PC-3 (cell line): ENCODE measurements around the gene ARHGAP6. TPM values are rescaled to one million over a fixed set of nuclear protein-coding genes. Genes with fewer than 3 reads are reported as not detected.
A peak's percentile ranks its signal among the peaks of the same experiment; 100 is the strongest.

Experiments used
- ATAC-seq: fragments of 200-7000 bp; cut with Tn5 transposase; 2 replicates; pipeline ENCODE4 v1.9.1; 2020; ENCODE audit warnings: mild to moderate bottlenecking, moderate library complexity
- BruUV-seq: library from RNA; stranded (reverse); fragments of 400-500 nt; replicated peaks from 2 replicates; lab custom pipeline; 2021; lab: Mats Ljungman, UMichigan
- CTCF ChIA-PET: fragments of 300-600 bp; sonication (Branson Sonifier 250); formaldehyde crosslinking; loops from one replicate; lab custom pipeline; 2022; ENCODE audit warnings: antibody characterized with exemption; lab: Charles Lee
- POLR2A ChIA-PET: fragments of 300-600 bp; sonication (Branson Sonifier 250); formaldehyde crosslinking; loops from one replicate; lab custom pipeline; 2022; ENCODE audit warnings: antibody characterized with exemption; ENCODE audit not compliant: unreplicated experiment; lab: Charles Lee
- DNase-seq: peaks from one replicate; pipeline ENCODE4 v3.0.0-alpha.2; 2015
- H2AFZ ChIP-seq: fragments of 300-600 bp; sonication (generic); 2 replicates; pipeline ENCODE4 v1.6.0; 2016; ENCODE audit warnings: antibody characterized with exemption, low read length
- H3F3A ChIP-seq: fragments of 300-600 bp; sonication (generic); one replicate; pipeline ENCODE4 v1.6.0; 2017; ENCODE audit warnings: antibody characterized with exemption, low read length, control low read depth, mild to moderate bottlenecking; ENCODE audit not compliant: unreplicated experiment
- H3K27ac ChIP-seq: fragments of 300-600 bp; sonication (generic); 2 replicates; pipeline ENCODE4 v1.5.1; 2016; ENCODE audit warnings: mild to moderate bottlenecking, low read length
- H3K27me3 ChIP-seq: fragments of 300-600 bp; sonication (generic); 2 replicates; pipeline ENCODE4 v1.6.1; 2016; ENCODE audit warnings: low read length, mixed read lengths
- H3K36me3 ChIP-seq: fragments of 300-600 bp; sonication (generic); 2 replicates; pipeline ENCODE4 v1.6.1; 2016; ENCODE audit warnings: low read depth, mixed run types, low read length, mixed read lengths
- H3K4me1 ChIP-seq: fragments of 300-600 bp; sonication (generic); 2 replicates; pipeline ENCODE4 v1.5.1; 2016; ENCODE audit warnings: low read length; ENCODE audit not compliant: insufficient read depth
- H3K4me2 ChIP-seq: fragments of 300-600 bp; sonication (generic); 2 replicates; pipeline ENCODE4 v1.6.0; 2016; ENCODE audit warnings: low read length
- H3K4me3 ChIP-seq: fragments of 300-600 bp; sonication (generic); 2 replicates; pipeline ENCODE4 v1.5.1; 2016; ENCODE audit warnings: mild to moderate bottlenecking, low read length, mixed read lengths
- H3K79me2 ChIP-seq: fragments of 300-600 bp; sonication (generic); 2 replicates; pipeline ENCODE4 v1.6.1; 2017; ENCODE audit warnings: low read length, mixed read lengths
- H3K9ac ChIP-seq: fragments of 300-600 bp; sonication (generic); 2 replicates; pipeline ENCODE4 v1.6.0; 2016; ENCODE audit warnings: mild to moderate bottlenecking, low read length
- H3K9me2 ChIP-seq: fragments of 300-600 bp; sonication (generic); replicated peaks from 2 replicates; pipeline ENCODE4 v1.6.1; 2016; ENCODE audit warnings: mixed run types, low read length, mixed read lengths
- H3K9me3 ChIP-seq: fragments of 300-600 bp; sonication (generic); 2 replicates; pipeline ENCODE4 v1.6.1; 2016; ENCODE audit warnings: low read length, mixed read lengths
- H4K20me1 ChIP-seq: fragments of 300-600 bp; sonication (generic); 2 replicates; pipeline ENCODE4 v1.6.1; 2016; ENCODE audit warnings: low read length, mixed read lengths
- EZH2 ChIP-seq: fragments of 300-600 bp; sonication (generic); IDR thresholded peaks from one replicate; pipeline ENCODE4 v1.6.1; 2017; ENCODE audit warnings: antibody characterized with exemption, mild to moderate bottlenecking, low read length; ENCODE audit not compliant: unreplicated experiment
- EZH2phosphoT487 ChIP-seq: fragments of 300-600 bp; sonication (generic); IDR thresholded peaks from 2 replicates; pipeline ENCODE4 v1.6.1; 2018; ENCODE audit warnings: mild to moderate bottlenecking, antibody characterized with exemption, low read length, borderline replicate concordance
- intact Hi-C: fragments of 100-400 bp; cut with micrococcal nuclease; formaldehyde crosslinking; loops from 2 replicates; pipeline ENCODE4 v1.9.0; 2023
- total RNA-seq: library from RNA; depleted of rRNA; stranded (reverse); fragments of >200 nt; gene quantifications from 2 replicates; pipeline ENCODE4 v1.2.3, GENCODE V29; 2014
- TF ChIP-seq, protein P1 (sequence below): fragments of 300-600 bp; sonication (generic); conservative IDR thresholded peaks from 2 replicates; pipeline ENCODE4 v1.5.1; 2017; ENCODE audit warnings: antibody characterized with exemption, low read depth, mild to moderate bottlenecking, low read length

The ARHGAP6 gene
- total RNA-seq, 1 experiment from 2014 or later = 2.8 TPM

DNA sequence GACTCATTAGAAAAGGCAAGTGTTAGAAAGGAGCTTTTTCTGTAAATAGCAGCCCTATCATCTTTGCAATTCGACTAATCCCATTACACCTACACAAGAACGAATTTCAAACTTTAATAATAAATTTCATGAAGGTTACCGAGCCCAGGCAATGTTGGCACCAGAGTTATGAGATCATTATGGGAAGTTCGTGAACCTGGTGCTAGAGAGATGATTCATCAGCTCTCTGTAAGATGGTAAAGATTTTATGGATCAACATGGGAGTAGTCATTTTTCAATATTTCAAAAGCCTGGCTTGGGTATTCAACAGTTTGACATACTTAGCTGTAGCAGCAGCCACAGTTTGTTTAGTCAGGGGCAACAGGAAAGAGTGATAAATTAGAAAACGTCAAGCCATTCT, 336.7 kb downstream of the ARHGAP6 start:
- ChIA-PET CTCF (interaction anchor here (0.5 kb wide), 1 partner anchor 187 kb away, joined by 4 read pairs; no protein-coding TSS in a partner anchor), POLR2A (no interaction called here)
- no peak overlapping the region for H2AFZ ChIP-seq
- ATAC-seq (peak; percentile 79), DNase-seq (peak; percentile 70)
- H3K27ac ChIP-seq = peak overlapping the region; percentile 69
- H3K4me2 ChIP-seq = peak overlapping the region; percentile 52
- H3K9ac ChIP-seq = peak overlapping the region; percentile 20; the same call in 1 of the 2 replicates
- no peak overlapping the region for H3K4me3 ChIP-seq
- H3F3A ChIP-seq = no peaks in the 10 kb centered on the region
- H3K9me3 ChIP-seq = no peaks in the 10 kb centered on the region
- no peaks in the 10 kb centered on the region for H4K20me1 ChIP-seq
- no peaks in the 10 kb centered on the region for H3K36me3 ChIP-seq
- H3K9me2 ChIP-seq = no peaks in the 10 kb centered on the region
- H3K79me2 ChIP-seq = no peaks in the 10 kb centered on the region
- no TSS peak for BruUV-seq
- H3K27me3 ChIP-seq = no peaks in the 10 kb centered on the region
- TF ChIP-seq EZH2phosphoT487 = no peak
- intact Hi-C loops = no loop called here
- peaks cover 13% of the 10 kb centered on the region for H3K4me1 ChIP-seq

DNA sequence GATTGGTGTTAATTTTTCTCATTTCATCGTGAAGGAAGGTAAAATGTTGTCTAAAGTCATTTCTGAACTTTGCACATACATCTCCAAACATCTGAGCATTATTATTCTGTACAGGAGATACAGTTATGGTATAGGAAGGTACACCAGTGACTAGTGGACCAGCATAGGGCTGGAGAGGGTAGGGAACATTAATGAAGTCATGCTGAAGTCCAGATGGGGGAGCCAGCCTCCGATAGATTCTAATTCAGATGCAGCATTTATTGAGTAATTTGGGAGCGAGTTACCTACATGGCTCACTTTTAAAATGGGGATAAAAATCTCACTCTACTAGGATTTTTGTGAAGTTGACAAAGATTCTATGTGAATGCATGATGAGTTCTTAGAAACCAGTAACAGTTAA, 337.6 kb downstream of the ARHGAP6 start:
- peaks cover 13% of the 10 kb centered on the region for H3K4me1 ChIP-seq
- no peak overlapping the region for H3K4me2 ChIP-seq
- BruUV-seq = no TSS peak
- intact Hi-C loops = no loop called here
- no peak for TF ChIP-seq EZH2
- TF ChIP-seq, protein P1, sequence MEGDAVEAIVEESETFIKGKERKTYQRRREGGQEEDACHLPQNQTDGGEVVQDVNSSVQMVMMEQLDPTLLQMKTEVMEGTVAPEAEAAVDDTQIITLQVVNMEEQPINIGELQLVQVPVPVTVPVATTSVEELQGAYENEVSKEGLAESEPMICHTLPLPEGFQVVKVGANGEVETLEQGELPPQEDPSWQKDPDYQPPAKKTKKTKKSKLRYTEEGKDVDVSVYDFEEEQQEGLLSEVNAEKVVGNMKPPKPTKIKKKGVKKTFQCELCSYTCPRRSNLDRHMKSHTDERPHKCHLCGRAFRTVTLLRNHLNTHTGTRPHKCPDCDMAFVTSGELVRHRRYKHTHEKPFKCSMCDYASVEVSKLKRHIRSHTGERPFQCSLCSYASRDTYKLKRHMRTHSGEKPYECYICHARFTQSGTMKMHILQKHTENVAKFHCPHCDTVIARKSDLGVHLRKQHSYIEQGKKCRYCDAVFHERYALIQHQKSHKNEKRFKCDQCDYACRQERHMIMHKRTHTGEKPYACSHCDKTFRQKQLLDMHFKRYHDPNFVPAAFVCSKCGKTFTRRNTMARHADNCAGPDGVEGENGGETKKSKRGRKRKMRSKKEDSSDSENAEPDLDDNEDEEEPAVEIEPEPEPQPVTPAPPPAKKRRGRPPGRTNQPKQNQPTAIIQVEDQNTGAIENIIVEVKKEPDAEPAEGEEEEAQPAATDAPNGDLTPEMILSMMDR = no peak
- TF ChIP-seq EZH2phosphoT487 = no peak
- CTCF ChIA-PET = no interaction called here
- no peaks in the 10 kb centered on the region for H3K79me2 ChIP-seq
- no peaks in the 10 kb centered on the region for H3K27me3 ChIP-seq
- no peak for DNase-seq
- no peaks in the 10 kb centered on the region for H3K36me3 ChIP-seq
- no peak overlapping the region for H3K27ac ChIP-seq
- no peaks in the 10 kb centered on the region for H4K20me1 ChIP-seq
- POLR2A ChIA-PET = no interaction called here
- no peak overlapping the region for H3K4me3 ChIP-seq
- H3K9me2 ChIP-seq = no peaks in the 10 kb centered on the region
- H3F3A ChIP-seq = no peaks in the 10 kb centered on the region
- no peak overlapping the region; the same call in 1 of the 2 replicates for H3K9ac ChIP-seq
- H3K9me3 ChIP-seq = no peaks in the 10 kb centered on the region
- no peak for ATAC-seq
- H2AFZ ChIP-seq = no peak overlapping the region

DNA sequence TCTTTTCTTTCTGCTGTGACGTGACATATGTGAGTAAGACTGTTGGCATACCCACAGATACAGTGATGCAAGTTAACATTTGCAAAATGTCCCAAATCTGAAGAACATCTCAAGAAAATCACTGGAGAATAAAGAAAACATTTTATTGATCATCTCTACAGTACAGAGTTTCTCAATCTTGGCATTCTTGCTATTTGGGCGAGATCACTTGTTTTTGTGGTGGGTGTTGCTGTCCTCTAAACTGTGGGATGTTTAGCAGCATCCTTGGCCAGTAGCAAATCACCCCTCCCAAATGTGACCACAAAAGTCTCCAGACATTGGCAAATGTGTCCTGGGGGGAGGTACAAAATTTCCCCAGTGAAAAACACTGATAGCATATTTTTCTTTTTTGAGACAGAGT, 343.7 kb downstream of the ARHGAP6 start:
- Histone ChIP-seq H3K9ac (no peak overlapping the region), H3K9me3 (no peaks in the 10 kb centered on the region), H3K27ac (no peak overlapping the region), H3F3A (no peaks in the 10 kb centered on the region), H3K27me3 (no peaks in the 10 kb centered on the region), H4K20me1 (no peaks in the 10 kb centered on the region), H3K4me1 (no peaks in the 10 kb centered on the region), H2AFZ (no peak overlapping the region), H3K4me3 (no peak overlapping the region), H3K9me2 (no peaks in the 10 kb centered on the region), H3K4me2 (no peak overlapping the region), H3K36me3 (no peaks in the 10 kb centered on the region), H3K79me2 (no peaks in the 10 kb centered on the region)
- no TSS peak for BruUV-seq
- CTCF ChIA-PET = no interaction called here
- intact Hi-C loops = no loop called here
- TF ChIP-seq, protein P1 = no peak
- TF ChIP-seq EZH2phosphoT487 = no peak
- no peak for TF ChIP-seq EZH2
- DNase-seq = no peak
- no peak for ATAC-seq
- POLR2A ChIA-PET = no interaction called here
